GM12878 (cell line): ENCODE results near the gene IL22. TPM values are rescaled to one million over a fixed set of nuclear protein-coding genes. Genes with fewer than 3 reads are reported as not detected.
"Not testable (repeated sequence)": the region's sequence is repeated elsewhere in the genome, so short reads cannot be mapped to it uniquely, and the experiment has no call there.

Source experiments
- ATAC-seq: fragments of 200-7000 bp; cut with Tn5 transposase; 3 replicates; pipeline ENCODE4 v1.9.1; 2020; ENCODE audit warnings: mild to moderate bottlenecking, moderate library complexity
- BruUV-seq: library from RNA; stranded (reverse); fragments of 400-500 nt; replicated peaks from 2 replicates; lab custom pipeline; 2021; lab: Mats Ljungman, UMichigan
- CTCF ChIA-PET: fragments of 300-600 bp; sonication (Branson Sonifier 250); formaldehyde crosslinking; extraction: SDS; loops from one replicate; lab custom pipeline; 2021; ENCODE audit warnings: inconsistent platforms; lab: Yijun Ruan, JAX
- POLR2A ChIA-PET: fragments of 350-600 bp; formaldehyde crosslinking; extraction: SDS; loops from one replicate; lab custom pipeline; 2021; ENCODE audit warnings: inconsistent platforms; lab: Charles Lee
- RAD21 ChIA-PET: fragments of 300-600 bp; sonication (Branson Sonifier 250); formaldehyde crosslinking; loops from one replicate; lab custom pipeline; 2023; ENCODE audit warnings: antibody characterized with exemption; ENCODE audit not compliant: unreplicated experiment; lab: Charles Lee
- SMC1A ChIA-PET: fragments of 300-600 bp; sonication (Branson Sonifier 250); formaldehyde crosslinking; loops from one replicate; lab custom pipeline; 2023; ENCODE audit not compliant: unreplicated experiment, uncharacterized antibody; lab: Charles Lee
- DNase-seq: peaks from one replicate; pipeline ENCODE4 v3.0.0-alpha.2; 2011; ENCODE audit warnings: low read depth, low spot score
- FAIRE-seq: peaks from 3 replicates; lab custom pipeline; 2011; peaks lifted over from hg19 to GRCh38; lab: Jason Lieb, UNC
- H2AFZ ChIP-seq: 2 replicates; pipeline ENCODE4 v1.6.0; 2011; ENCODE audit warnings: low read depth, low read length, control low read depth; ENCODE audit not compliant: control insufficient read depth
- H3K27ac ChIP-seq: 2 replicates; pipeline ENCODE4 v1.5.1; 2011; ENCODE audit warnings: control low read depth; ENCODE audit not compliant: control insufficient read depth, insufficient read depth
- H3K27me3 ChIP-seq, 2 experiments: replicated peaks in 1 of 2; 2 replicates each; pipeline versions ENCODE4 v1.6.0 to v1.6.1; 2011; ENCODE audit warnings: low read length in 1 of 2; ENCODE audit not compliant: control insufficient read depth in 2 of 2, insufficient read depth in 2 of 2
- H3K36me3 ChIP-seq, 2 experiments: 2 replicates each; pipeline ENCODE4 v1.5.1; 2011; ENCODE audit warnings: low read length in 1 of 2; ENCODE audit not compliant: control insufficient read depth in 2 of 2, insufficient read depth in 2 of 2
- H3K4me1 ChIP-seq: 2 replicates; pipeline ENCODE4 v1.6.1; 2011; ENCODE audit warnings: mild to moderate bottlenecking, low read length, moderate library complexity, mixed read lengths; ENCODE audit not compliant: control insufficient read depth, insufficient read depth
- H3K4me2 ChIP-seq: 2 replicates; pipeline ENCODE4 v1.6.0; 2011; ENCODE audit warnings: control low read depth; ENCODE audit not compliant: control insufficient read depth, insufficient read depth
- H3K4me3 ChIP-seq: fragments of 200-600 bp; sonication (generic); 2 replicates; pipeline ENCODE4 v1.5.1; 2016
- H3K79me2 ChIP-seq: 2 replicates; pipeline ENCODE4 v1.6.0; 2011; ENCODE audit warnings: low read length; ENCODE audit not compliant: control insufficient read depth, insufficient read depth
- H3K9ac ChIP-seq: 2 replicates; pipeline ENCODE4 v1.8.0; 2011; ENCODE audit warnings: low read length, control low read depth, mixed read lengths; ENCODE audit not compliant: control insufficient read depth, insufficient read depth
- H3K9me3 ChIP-seq: replicated peaks from 3 replicates; pipeline ENCODE4 v1.5.1; 2011; ENCODE audit warnings: mild to moderate bottlenecking, low read length; ENCODE audit not compliant: control insufficient read depth, insufficient read depth
- H4K20me1 ChIP-seq: 2 replicates; pipeline ENCODE4 v1.6.0; 2011; ENCODE audit not compliant: control insufficient read depth, insufficient read depth
- BMI1 ChIP-seq: fragments of 450-650 bp; IDR thresholded peaks from 2 replicates; pipeline ENCODE4 v1.6.1; 2016; ENCODE audit warnings: mild to moderate bottlenecking, moderate library complexity, borderline replicate concordance
- CEBPZ ChIP-seq: fragments of 150-350 bp; IDR thresholded peaks from 2 replicates; pipeline ENCODE4 v1.6.1; 2016; ENCODE audit warnings: low read depth, low read length
- MTA3 ChIP-seq: IDR thresholded peaks from 2 replicates; pipeline ENCODE4 v1.6.1; 2012; ENCODE audit warnings: low read length, inconsistent platforms, borderline replicate concordance
- NR2F1 ChIP-seq: fragments of 450-650 bp; conservative IDR thresholded peaks from 2 replicates; pipeline ENCODE4 v1.6.1; 2017; ENCODE audit warnings: mild to moderate bottlenecking
- RBBP5 ChIP-seq: fragments of 200-600 bp; sonication (generic); conservative IDR thresholded peaks from 2 replicates; pipeline ENCODE4 v1.6.1; 2016
- RELA ChIP-seq: fragments of 450-650 bp; IDR thresholded peaks from 2 replicates; pipeline ENCODE4 v1.8.0; 2014; ENCODE audit warnings: borderline replicate concordance; ENCODE audit not compliant: partially characterized antibody
- SMC3 ChIP-seq: IDR thresholded peaks from 2 replicates; pipeline ENCODE4 v1.6.1; 2011; ENCODE audit warnings: low read length, improper control_type of control experiment, borderline replicate concordance
- SREBF1 ChIP-seq: IDR thresholded peaks from 2 replicates; pipeline ENCODE4 v1.6.1; 2012; ENCODE audit warnings: mild to moderate bottlenecking, low read length
- SREBF2 ChIP-seq: IDR thresholded peaks from 2 replicates; pipeline ENCODE4 v1.6.1; 2012; ENCODE audit warnings: mild to moderate bottlenecking, low read length
- SRF ChIP-seq, 2 experiments: IDR thresholded peaks; 2 replicates each; pipeline ENCODE4 v1.6.1; 2011; ENCODE audit warnings: low read depth in 2 of 2, low read length in 2 of 2, mild to moderate bottlenecking in 1 of 2, moderate library complexity in 1 of 2
- USF2 ChIP-seq: IDR thresholded peaks from 2 replicates; pipeline ENCODE4 v1.6.1; 2011; ENCODE audit warnings: low read depth, low read length, improper control_type of control experiment, borderline replicate concordance
- WGBS: methylation state at CpG from one replicate; pipeline ENCODE4 v1.1.6; 2016; ENCODE audit warnings: low lambda C conversion rate; ENCODE audit not compliant: insufficient replicate concordance, insufficient coverage; ENCODE audit errors: missing lambda C conversion rate; 5-methylcytosine and 5-hydroxymethylcytosine counted together
- in situ Hi-C: fragments of 300-500 bp; cut with MboI; formaldehyde crosslinking; loops from 9 replicates; pipeline ENCODE4 v1.14.3; 2018; ENCODE audit warnings: mixed read lengths
- intact Hi-C: fragments of 100-400 bp; cut with micrococcal nuclease; formaldehyde crosslinking; loops from one replicate; pipeline ENCODE4 v1.14.2; 2022; ENCODE audit not compliant: unreplicated experiment
- polyA plus RNA-seq, 11 experiments: library from polyadenylated mRNA; depleted of rRNA in 4 of 11; unstranded in 6 of 11; stranded (reverse) in 5 of 11; fragments of >200 nt; fragmentation: Nextera tagmentation in 4 of 11; fragmentation: Illumina TruSeq in 1 of 11; extraction: Ambion mirVana in 4 of 11; extraction: Trizol in 1 of 11; gene quantifications; 1 replicate in 1 of 11; 2 replicates in 10 of 11; pipeline versions ENCODE4 v1.2.1 to v1.2.3, GENCODE V29; 2011 to 2016; ENCODE audit warnings: inconsistent platforms in 2 of 11, missing spikeins in 2 of 11, low read depth in 1 of 11
- total RNA-seq, 4 experiments: library from RNA; depleted of rRNA in 3 of 4; stranded (reverse); fragments of >200 nt in 3 of 4; fragmentation: Illumina TruSeq in 1 of 4; extraction: Trizol in 1 of 4; gene quantifications; 2 replicates each; pipeline versions ENCODE4 v1.2.1 to v1.2.3, GENCODE V29; 2013 to 2021

Gene IL22
- total and polyA plus RNA-seq, 10 of the 15 experiments (the other 5 are each of a cell fraction or from before 2014, with no cell fraction given) = not detected

GRCh38 chr12:68209048-68209728 is 44.2 kb downstream of the IL22 start:
- ATAC-seq, H3K9me3 ChIP-seq, intact Hi-C loops, H3K4me1 ChIP-seq, FAIRE-seq, H3K4me3 ChIP-seq, H3K79me2 ChIP-seq, DNase-seq, H3K36me3 ChIP-seq, H3K4me2 ChIP-seq, H2AFZ ChIP-seq, POLR2A ChIA-PET, H3K9ac ChIP-seq, H3K27me3 ChIP-seq, BruUV-seq, H4K20me1 ChIP-seq, in situ Hi-C loops, H3K27ac ChIP-seq, RAD21 ChIA-PET: not testable (repeated sequence)
- SMC1A ChIA-PET = interaction anchor here (0.6 kb wide), 2 partner anchors 762 to 1299 kb away, joined by 3 read pairs; no protein-coding TSS in a partner anchor
- WGBS = 54% methylated on average over 12 of the region's 12 CpGs
- CTCF ChIA-PET = interaction anchor here (1.0 to 1.6 kb wide), 2 partner anchors 14 to 167 kb away, joined by 3 to 6 read pairs; no protein-coding TSS in a partner anchor

GRCh38 chr12:68207276-68207675 is 46.1 kb downstream of the IL22 start:
- Histone ChIP-seq H3K79me2 (no peaks in the 10 kb centered on the region), H3K4me2 (no peak overlapping the region), H3K27ac (no peak overlapping the region), H4K20me1 (no peaks in the 10 kb centered on the region), H3K4me3 (no peak overlapping the region), H3K9ac (no peak overlapping the region), H2AFZ (no peak overlapping the region), H3K9me3 (no peaks in the 10 kb centered on the region), H3K36me3 (no peaks in the 10 kb centered on the region), H3K27me3 (no peaks in the 10 kb centered on the region; a peak in 1 of 4 replicates), H3K4me1 (no peaks in the 10 kb centered on the region)
- ChIA-PET CTCF (interaction anchor here (2.7 kb wide), 1 partner anchor 167 kb away, joined by 7 read pairs; no protein-coding TSS in a partner anchor), POLR2A (no interaction called here), RAD21 (no interaction called here), SMC1A (no interaction called here)
- intact Hi-C loops = no loop called here
- in situ Hi-C loops = no loop called here
- no peak for ATAC-seq
- DNase-seq = no peak
- no peak for FAIRE-seq
- BruUV-seq = no TSS peak
- TF ChIP-seq SRF (IDR thresholded peaks at IDR 0.05; ENCODE audit: low read depth in 2 of 2, low read length in 2 of 2) (no peak), SMC3 (no peak), NR2F1 (no peak), SREBF2 (no peak), CEBPZ (no peak), BMI1 (no peak), SREBF1 (no peak), RBBP5 (no peak), USF2 (no peak), MTA3 (no peak), RELA (no peak)
